Body of pancreas (tissue), 4 donors: ENCODE results near the gene ZDHHC12. TPM values are rescaled to one million over a fixed set of nuclear protein-coding genes. Genes with fewer than 3 reads are reported as not detected.
A peak's percentile ranks its signal among the peaks of the same experiment; 100 is the strongest.

ENCODE experiments used
- ATAC-seq: fragments of 150-250 bp; one replicate; pipeline ENCODE4 v1.9.1; 2016
- DNase-seq, 4 donors: peaks; one replicate each; pipeline ENCODE4 v3.0.0-alpha.2; 2019
- H3K27ac ChIP-seq, 4 donors: fragments of 200-600 bp; sonication (generic); 1 replicate in 3 of 4; 2 replicates in 1 of 4; pipeline versions ENCODE4 v1.5.1 to v1.6.1; 2016 to 2019; ENCODE audit warnings: mild to moderate bottlenecking in 1 of 4, mixed read lengths in 1 of 4, moderate library complexity in 1 of 4
- H3K27me3 ChIP-seq, 2 donors: fragments of 200-600 bp; sonication (generic); one replicate each; pipeline ENCODE4 v1.6.0; 2016; ENCODE audit warnings: mild to moderate bottlenecking in 1 of 2
- H3K36me3 ChIP-seq, 2 donors: fragments of 200-600 bp; sonication (generic); replicated peaks in 1 of 2; 2 replicates each; pipeline ENCODE4 v1.5.1; 2016; ENCODE audit warnings: low read depth in 2 of 2; ENCODE audit not compliant: insufficient read depth in 1 of 2
- H3K4me1 ChIP-seq: fragments of 200-600 bp; sonication (generic); one replicate; pipeline ENCODE4 v1.6.0; 2016
- H3K4me3 ChIP-seq, 2 donors: fragments of 200-600 bp; sonication (generic); 1 replicate in 1 of 2; 2 replicates in 1 of 2; pipeline ENCODE4 v1.5.1; 2016 to 2019
- H3K9me3 ChIP-seq, 3 donors: fragments of 200-600 bp; sonication (generic); 1 replicate in 2 of 3; 2 replicates in 1 of 3; pipeline ENCODE4 v1.5.1; 2016
- POLR2A ChIP-seq, 3 donors: fragments of 450-650 bp; IDR thresholded peaks; one replicate each; pipeline ENCODE4 v1.6.1; 2016; ENCODE audit warnings: antibody characterized with exemption in 3 of 3, mild to moderate bottlenecking in 2 of 3
- WGBS, 2 donors: methylation state at CpG; one replicate each; pipeline ENCODE4 v1.1.5; 2017; 5-methylcytosine and 5-hydroxymethylcytosine counted together
- intact Hi-C: fragments of 100-400 bp; cut with DNase I; formaldehyde crosslinking; loops from one replicate; pipeline ENCODE4 v1.15.1; 2023
- total RNA-seq, 2 donors: library from RNA; depleted of rRNA; stranded (reverse); fragments of >200 nt; gene quantifications; one replicate each; pipeline ENCODE4 v1.1.0, GENCODE V29; 2016
- TF ChIP-seq, protein P1 (sequence below), 7 experiments: fragments of 450-650 bp in 4 of 7; fragments of 200-600 bp in 3 of 7; sonication (generic) in 3 of 7; IDR thresholded peaks; one replicate each; pipeline ENCODE4 v1.5.1; 2016 to 2019; ENCODE audit warnings: antibody characterized with exemption in 7 of 7

The ZDHHC12 gene
- total RNA-seq, 2 donors from 2014 or later: 21.1 to 64.9 TPM

DNA sequence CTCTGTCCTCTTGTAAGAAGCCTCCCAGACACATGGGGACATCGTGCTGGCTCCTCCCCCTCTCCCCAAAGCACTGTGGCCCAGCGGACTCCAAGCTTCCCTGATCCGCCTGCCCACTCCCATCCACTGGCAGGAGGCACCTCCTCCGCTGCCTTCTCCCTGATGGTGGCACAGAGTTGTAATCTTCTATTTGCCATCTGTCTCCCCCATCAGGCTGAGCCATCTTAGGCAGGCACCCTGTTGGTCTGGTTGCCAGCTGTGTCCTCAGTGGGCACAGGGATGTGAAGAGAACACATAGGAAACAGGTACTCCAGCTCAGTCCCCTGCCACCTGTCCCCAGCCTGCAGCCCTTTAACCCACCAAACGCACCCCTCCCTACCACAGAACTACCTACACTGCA is 5.4 kb upstream of the ZDHHC12 start:
- H3K4me3 ChIP-seq: no peak overlapping the region
- H3K27ac ChIP-seq: no peak overlapping the region
- H3K36me3 ChIP-seq: no peaks in the 10 kb centered on the region
- no peaks in the 10 kb centered on the region for H3K9me3 ChIP-seq
- H3K4me1 ChIP-seq: peaks cover 8% of the 10 kb centered on the region
- TF ChIP-seq, protein P1, sequence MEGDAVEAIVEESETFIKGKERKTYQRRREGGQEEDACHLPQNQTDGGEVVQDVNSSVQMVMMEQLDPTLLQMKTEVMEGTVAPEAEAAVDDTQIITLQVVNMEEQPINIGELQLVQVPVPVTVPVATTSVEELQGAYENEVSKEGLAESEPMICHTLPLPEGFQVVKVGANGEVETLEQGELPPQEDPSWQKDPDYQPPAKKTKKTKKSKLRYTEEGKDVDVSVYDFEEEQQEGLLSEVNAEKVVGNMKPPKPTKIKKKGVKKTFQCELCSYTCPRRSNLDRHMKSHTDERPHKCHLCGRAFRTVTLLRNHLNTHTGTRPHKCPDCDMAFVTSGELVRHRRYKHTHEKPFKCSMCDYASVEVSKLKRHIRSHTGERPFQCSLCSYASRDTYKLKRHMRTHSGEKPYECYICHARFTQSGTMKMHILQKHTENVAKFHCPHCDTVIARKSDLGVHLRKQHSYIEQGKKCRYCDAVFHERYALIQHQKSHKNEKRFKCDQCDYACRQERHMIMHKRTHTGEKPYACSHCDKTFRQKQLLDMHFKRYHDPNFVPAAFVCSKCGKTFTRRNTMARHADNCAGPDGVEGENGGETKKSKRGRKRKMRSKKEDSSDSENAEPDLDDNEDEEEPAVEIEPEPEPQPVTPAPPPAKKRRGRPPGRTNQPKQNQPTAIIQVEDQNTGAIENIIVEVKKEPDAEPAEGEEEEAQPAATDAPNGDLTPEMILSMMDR (IDR thresholded peaks at IDR 0.05): no peak
- no peak for TF ChIP-seq POLR2A (IDR thresholded peaks at IDR 0.05)
- WGBS, 2 donors: 84 to 86% methylated on average over 5 of the region's 5 CpGs
- intact Hi-C loops: no loop called here
- ATAC-seq (no peak), DNase-seq (no peak)
- no peaks in the 10 kb centered on the region for H3K27me3 ChIP-seq

DNA sequence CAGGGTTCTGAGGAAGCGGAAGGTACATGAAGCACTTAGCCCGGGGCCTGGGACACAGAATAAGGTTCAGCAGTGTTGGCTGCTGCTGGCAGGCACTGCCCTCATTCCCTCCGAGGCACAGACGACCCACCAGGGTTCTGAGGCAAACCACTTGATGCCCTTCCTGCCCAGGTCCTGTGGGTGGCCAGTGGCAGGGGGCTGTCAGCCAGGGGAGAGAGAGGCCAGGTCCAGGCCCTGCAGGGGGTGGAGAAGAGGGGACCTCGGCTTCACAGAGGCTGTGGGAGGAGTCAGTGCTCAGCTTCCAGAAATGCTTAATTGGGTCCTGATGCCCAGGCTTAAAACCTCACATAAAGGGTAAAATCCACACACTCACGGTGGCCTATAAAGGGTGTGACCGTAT is 4.4 kb upstream of the ZDHHC12 start:
- no peaks in the 10 kb centered on the region for H3K27me3 ChIP-seq
- H3K27ac ChIP-seq: no peak overlapping the region
- TF ChIP-seq, protein P1 (IDR thresholded peaks at IDR 0.05): no peak
- no peak for TF ChIP-seq POLR2A (IDR thresholded peaks at IDR 0.05)
- H3K4me3 ChIP-seq: no peak overlapping the region
- intact Hi-C loops: no loop called here
- no peaks in the 10 kb centered on the region for H3K9me3 ChIP-seq
- DNase-seq: no peak
- H3K36me3 ChIP-seq: no peaks in the 10 kb centered on the region
- no peak for ATAC-seq
- WGBS, 2 donors: 82 to 87% methylated on average over 6 to 7 of the region's 7 CpGs
- H3K4me1 ChIP-seq: peaks cover 14% of the 10 kb centered on the region

DNA sequence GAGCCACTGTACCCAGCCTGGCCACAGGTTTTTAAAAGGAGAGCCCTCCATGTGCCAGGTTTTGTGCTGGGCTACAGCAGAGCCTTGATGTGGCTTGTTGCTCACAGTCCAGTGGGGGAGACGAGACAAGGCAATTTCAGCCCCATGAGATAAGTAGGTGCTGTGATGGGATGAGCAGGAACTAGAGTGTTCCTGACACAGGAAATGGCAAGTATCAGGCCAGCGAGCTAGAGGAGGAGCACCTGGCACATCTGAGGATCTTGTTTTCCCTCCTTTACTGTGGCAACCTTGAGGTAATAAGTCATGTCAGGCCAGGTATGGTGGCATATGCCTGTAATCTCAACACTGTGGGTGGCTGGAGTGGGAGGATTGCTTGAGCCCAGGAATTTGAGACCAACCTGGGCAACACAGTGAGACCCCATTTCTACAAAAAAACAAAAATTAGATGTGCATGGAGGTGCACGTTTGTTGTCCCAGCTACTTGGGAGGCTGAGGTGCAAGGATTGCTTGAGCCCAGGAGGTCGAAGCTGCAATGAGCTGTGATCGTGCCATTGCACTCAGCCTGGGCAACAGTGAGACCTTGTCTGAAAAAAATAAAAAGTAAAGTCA is 3.8 kb upstream of the ZDHHC12 start:
- no peak for TF ChIP-seq POLR2A (IDR thresholded peaks at IDR 0.05)
- TF ChIP-seq, protein P1 (IDR thresholded peaks at IDR 0.05): no peak
- Histone ChIP-seq H3K4me3 (no peak overlapping the region), H3K9me3 (no peaks in the 10 kb centered on the region), H3K4me1 (peaks cover 19% of the 10 kb centered on the region), H3K36me3 (no peaks in the 10 kb centered on the region), H3K27ac (no peak overlapping the region), H3K27me3 (no peaks in the 10 kb centered on the region)
- intact Hi-C loops: no loop called here
- ATAC-seq (no peak), DNase-seq (no peak)
- WGBS, 2 donors: 92% methylated on average over 5 of the region's 5 CpGs

DNA sequence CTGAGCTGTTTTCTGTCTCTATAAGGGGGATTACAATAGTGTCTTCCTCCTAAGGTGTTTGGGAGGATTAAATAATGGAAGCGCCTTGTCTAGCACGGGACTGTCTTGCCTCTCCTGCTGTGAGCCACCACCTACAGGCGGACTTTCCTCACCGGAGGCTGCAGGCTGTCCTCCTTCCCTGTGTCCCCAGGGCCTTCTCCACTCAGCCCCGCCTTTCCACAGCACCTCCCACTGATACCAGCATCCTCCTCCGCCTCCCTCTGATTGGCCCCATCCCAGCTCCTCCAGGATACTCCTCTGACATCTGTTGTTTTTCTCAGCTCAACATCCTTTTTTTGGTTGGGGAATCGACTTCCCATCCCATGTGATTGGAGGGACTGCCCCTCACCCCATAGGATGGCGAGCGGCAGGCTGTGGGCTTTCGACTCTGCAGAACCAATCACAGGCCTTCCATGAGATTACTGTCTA is 851 bp upstream of the ZDHHC12 start:
- H3K4me3 ChIP-seq: peak overlapping the region in 1 of 2 donors; percentile 92
- intact Hi-C loops: no loop called here
- ATAC-seq: no peak
- WGBS, 2 donors: 20 to 21% methylated on average over 8 to 10 of the region's 10 CpGs
- peaks cover 20% of the 10 kb centered on the region for H3K4me1 ChIP-seq
- H3K9me3 ChIP-seq: no peaks in the 10 kb centered on the region
- H3K27ac ChIP-seq: peak overlapping the region in 3 of 4 donors; percentile 12 to 86 (median 84)
- H3K36me3 ChIP-seq: no peaks in the 10 kb centered on the region
- H3K27me3 ChIP-seq: no peaks in the 10 kb centered on the region
- peak in 2 of 3 donors; percentile 9 to 17 for TF ChIP-seq POLR2A (IDR thresholded peaks at IDR 0.05)
- TF ChIP-seq, protein P1 (IDR thresholded peaks at IDR 0.05): peak in 1 of 7 experiments; percentile 13
- DNase-seq: peak; percentile 55 to 74 (median 66)

DNA sequence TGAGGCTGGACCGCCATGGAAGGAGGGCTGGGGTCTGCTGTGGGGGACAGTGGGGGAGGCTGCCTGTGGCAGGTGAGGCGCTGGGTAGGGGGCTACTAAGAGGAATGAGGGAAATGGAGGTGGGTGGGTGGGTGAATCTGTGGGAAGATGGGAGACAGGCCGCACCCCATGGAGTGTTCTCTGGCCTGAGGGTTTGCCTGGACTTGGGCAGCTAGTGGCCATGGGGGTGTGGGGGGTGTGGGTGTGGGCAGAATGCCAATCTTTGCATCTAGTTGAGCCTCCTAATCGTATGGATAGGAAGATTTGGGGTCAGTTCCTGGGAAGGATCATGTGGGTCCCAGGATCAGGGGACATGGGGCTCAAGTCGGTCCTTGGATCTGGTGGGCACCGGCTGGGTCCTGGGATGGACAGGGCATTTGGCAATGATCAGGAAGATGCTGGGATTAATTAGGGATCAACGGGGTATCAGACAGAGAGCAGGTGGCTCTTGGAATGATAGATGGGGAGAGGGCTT is 518 bp downstream of the ZDHHC12 start:
- ATAC-seq (no peak), DNase-seq (peak in 2 of 4 donors; percentile 14 to 35)
- intact Hi-C loops: no loop called here
- Histone ChIP-seq H3K27ac (peak overlapping the region; percentile 47 to 86 (median 70)), H3K27me3 (no peaks in the 10 kb centered on the region), H3K36me3 (no peaks in the 10 kb centered on the region), H3K4me1 (peaks cover 20% of the 10 kb centered on the region), H3K4me3 (peak overlapping the region; percentile 33 to 92), H3K9me3 (no peaks in the 10 kb centered on the region)
- WGBS, 2 donors: 25 to 33% methylated on average over 7 of the region's 7 CpGs
- no peak for TF ChIP-seq POLR2A (IDR thresholded peaks at IDR 0.05)
- TF ChIP-seq, protein P1 (IDR thresholded peaks at IDR 0.05): no peak
